CD4-positive, alpha-beta T cell treated with Interleukin-17A for 4 hours (primary cell): ENCODE measurements around the gene SYCE3.
"Not testable (repeated sequence)": the region's sequence is repeated elsewhere in the genome, so short reads cannot be mapped to it uniquely, and the experiment has no call there.

Source experiments
- DNase-seq: peaks from one replicate; pipeline ENCODE4 v3.0.0-alpha.2; 2020; ENCODE audit warnings: mixed read lengths

The SYCE3 gene

GRCh38 chr22:50562523-50563412 lies at the start of gene SYCE3:
Gene SYCE3 (minus strand): TSS chr22:50562919. CDS start chr22:50556405, 6,514 bp downstream.
- peak; percentile 98 for DNase-seq

- DNase-seq: no peak
These were observed 49.4 kb upstream of the SYCE3 start for GRCh38 chr22:50612168-50612527.

- DNase-seq: no peak
These were observed 48.8 kb upstream of the SYCE3 start for GRCh38 chr22:50611341-50612060.

GRCh38 chr22:50610581-50610980 lies 47.9 kb upstream of the SYCE3 start:
- DNase-seq: no peak

GRCh38 chr22:50610041-50610451 lies 47.3 kb upstream of the SYCE3 start:
- no peak for DNase-seq

- DNase-seq: no peak
These were observed 46.9 kb upstream of the SYCE3 start for GRCh38 chr22:50609599-50609998.

GRCh38 chr22:50608996-50609395 lies 46.3 kb upstream of the SYCE3 start:
- DNase-seq: no peak

GRCh38 chr22:50608058-50608840 lies 45.5 kb upstream of the SYCE3 start:
- DNase-seq: not testable (repeated sequence)

- DNase-seq: no peak
These were observed 44.9 kb upstream of the SYCE3 start for GRCh38 chr22:50607659-50608020.

- no peak for DNase-seq
These were observed 44.4 kb upstream of the SYCE3 start for GRCh38 chr22:50606946-50607658.

GRCh38 chr22:50606165-50606945 lies 43.6 kb upstream of the SYCE3 start:
- peak; percentile 16 for DNase-seq

- DNase-seq: no peak
These were observed 42.9 kb upstream of the SYCE3 start for GRCh38 chr22:50605613-50606074.

GRCh38 chr22:50605002-50605612 lies 42.4 kb upstream of the SYCE3 start:
- no peak for DNase-seq

- no peak for DNase-seq
These were observed 41.7 kb upstream of the SYCE3 start for GRCh38 chr22:50604256-50605001.

GRCh38 chr22:50603511-50604255 lies 41.0 kb upstream of the SYCE3 start:
- no peak for DNase-seq

GRCh38 chr22:50602338-50602700 lies 39.6 kb upstream of the SYCE3 start:
- no peak for DNase-seq

- DNase-seq: no peak
These were observed 39.1 kb upstream of the SYCE3 start for GRCh38 chr22:50601669-50602337.

- no peak for DNase-seq
These were observed 38.4 kb upstream of the SYCE3 start for GRCh38 chr22:50600967-50601668.

GRCh38 chr22:50600538-50600937 lies 37.8 kb upstream of the SYCE3 start, which contains the start of gene MAPK8IP2:
Gene MAPK8IP2 (plus strand): TSS chr22:50600793. CDS start chr22:50600819, 26 bp downstream.
- DNase-seq: peak; percentile 13
